CD4-positive, CD25-positive, alpha-beta regulatory T cell (primary cell): ENCODE data around the gene ATF7IP2. TPM values are rescaled to one million over a fixed set of nuclear protein-coding genes. Genes with fewer than 3 reads are reported as not detected.
A peak's percentile ranks its signal among the peaks of the same experiment; 100 is the strongest.
"Not testable (repeated sequence)": the region's sequence is repeated elsewhere in the genome, so short reads cannot be mapped to it uniquely, and the experiment has no call there.

ENCODE experiments used
- ATAC-seq, 2 donors: fragments of 150-1000 bp; cut with Tn5 transposase; one replicate each; pipeline ENCODE4 v1.10.0; 2021; ENCODE audit warnings: low read depth in 2 of 2, moderate number of reproducible peaks in 2 of 2, moderate library complexity in 1 of 2
- DNase-seq, 3 donors: peaks; one replicate each; pipeline versions ENCODE4 v3.0.0 to v3.0.0-alpha.2; 2012 to 2022; ENCODE audit warnings: mixed read lengths in 1 of 3
- H3K27ac ChIP-seq: one replicate; pipeline ENCODE4 v1.7.0; 2013; ENCODE audit warnings: mild to moderate bottlenecking, low read length; ENCODE audit not compliant: insufficient read depth, poor library complexity, severe bottlenecking
- H3K27me3 ChIP-seq: one replicate; pipeline ENCODE4 v1.7.0; 2013; ENCODE audit warnings: low read length; ENCODE audit not compliant: control insufficient read depth, insufficient read depth
- H3K36me3 ChIP-seq: one replicate; pipeline ENCODE4 v1.7.0; 2013; ENCODE audit warnings: mild to moderate bottlenecking, low read length, moderate library complexity; ENCODE audit not compliant: control insufficient read depth, insufficient read depth
- H3K4me1 ChIP-seq: 2 replicates; pipeline ENCODE4 v1.7.0; 2013; ENCODE audit warnings: mild to moderate bottlenecking, low read length; ENCODE audit not compliant: insufficient read depth, control insufficient read depth, poor library complexity, severe bottlenecking
- H3K4me3 ChIP-seq: one replicate; pipeline ENCODE4 v1.7.0; 2013; ENCODE audit warnings: low read depth, mild to moderate bottlenecking, low read length, moderate library complexity
- H3K9me3 ChIP-seq, 2 experiments: 1 replicate in 1 of 2; 2 replicates in 1 of 2; pipeline ENCODE4 v1.7.0; 2013; ENCODE audit warnings: low read length in 2 of 2, mild to moderate bottlenecking in 1 of 2, moderate library complexity in 1 of 2; ENCODE audit not compliant: control insufficient read depth in 2 of 2
- H3K27ac Mint-ChIP-seq, 3 donors: one replicate each; pipeline ENCODE4 v1.8.0; 2020 to 2022; ENCODE audit warnings: mild to moderate bottlenecking in 3 of 3, mixed read lengths in 3 of 3, moderate library complexity in 2 of 3
- H3K27me3 Mint-ChIP-seq: one replicate; pipeline ENCODE4 v1.8.0; 2022; ENCODE audit warnings: mild to moderate bottlenecking, mixed read lengths
- H3K36me3 Mint-ChIP-seq: one replicate; pipeline ENCODE4 v1.8.0; 2020; ENCODE audit warnings: mixed read lengths
- H3K4me1 Mint-ChIP-seq, 4 donors: one replicate each; pipeline ENCODE4 v1.8.0; 2020 to 2022; ENCODE audit warnings: mixed read lengths in 4 of 4, mild to moderate bottlenecking in 1 of 4
- H3K4me3 Mint-ChIP-seq, 4 donors: one replicate each; pipeline ENCODE4 v1.8.0; 2020 to 2022; ENCODE audit warnings: mild to moderate bottlenecking in 4 of 4, mixed read lengths in 4 of 4, moderate library complexity in 3 of 4
- H3K9me3 Mint-ChIP-seq, 7 donors: one replicate each; pipeline ENCODE4 v1.8.0; 2020 to 2022; ENCODE audit warnings: mixed read lengths in 7 of 7, mild to moderate bottlenecking in 3 of 7, moderate library complexity in 2 of 7
- polyA plus RNA-seq, 4 donors: library from polyadenylated mRNA; unstranded; fragments of 300-500 nt; fragmentation: Illumina TruSeq; gene quantifications; one replicate each; pipeline ENCODE4 v1.2.3, GENCODE V29; 2021
- total RNA-seq: library from RNA; stranded (reverse); gene quantifications from one replicate; pipeline ENCODE4 v1.2.3, GENCODE V29; 2022

The ATF7IP2 gene, protein sequence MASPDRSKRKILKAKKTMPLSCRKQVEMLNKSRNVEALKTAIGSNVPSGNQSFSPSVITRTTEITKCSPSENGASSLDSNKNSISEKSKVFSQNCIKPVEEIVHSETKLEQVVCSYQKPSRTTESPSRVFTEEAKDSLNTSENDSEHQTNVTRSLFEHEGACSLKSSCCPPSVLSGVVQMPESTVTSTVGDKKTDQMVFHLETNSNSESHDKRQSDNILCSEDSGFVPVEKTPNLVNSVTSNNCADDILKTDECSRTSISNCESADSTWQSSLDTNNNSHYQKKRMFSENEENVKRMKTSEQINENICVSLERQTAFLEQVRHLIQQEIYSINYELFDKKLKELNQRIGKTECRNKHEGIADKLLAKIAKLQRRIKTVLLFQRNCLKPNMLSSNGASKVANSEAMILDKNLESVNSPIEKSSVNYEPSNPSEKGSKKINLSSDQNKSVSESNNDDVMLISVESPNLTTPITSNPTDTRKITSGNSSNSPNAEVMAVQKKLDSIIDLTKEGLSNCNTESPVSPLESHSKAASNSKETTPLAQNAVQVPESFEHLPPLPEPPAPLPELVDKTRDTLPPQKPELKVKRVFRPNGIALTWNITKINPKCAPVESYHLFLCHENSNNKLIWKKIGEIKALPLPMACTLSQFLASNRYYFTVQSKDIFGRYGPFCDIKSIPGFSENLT
- 94.5 TPM for total RNA-seq
- polyA plus RNA-seq, result 100 to 1,000 TPM in 1 of 4 donors, 10 to 100 TPM in 3; 47.6 to 114 (median 88.3) TPM

DNA sequence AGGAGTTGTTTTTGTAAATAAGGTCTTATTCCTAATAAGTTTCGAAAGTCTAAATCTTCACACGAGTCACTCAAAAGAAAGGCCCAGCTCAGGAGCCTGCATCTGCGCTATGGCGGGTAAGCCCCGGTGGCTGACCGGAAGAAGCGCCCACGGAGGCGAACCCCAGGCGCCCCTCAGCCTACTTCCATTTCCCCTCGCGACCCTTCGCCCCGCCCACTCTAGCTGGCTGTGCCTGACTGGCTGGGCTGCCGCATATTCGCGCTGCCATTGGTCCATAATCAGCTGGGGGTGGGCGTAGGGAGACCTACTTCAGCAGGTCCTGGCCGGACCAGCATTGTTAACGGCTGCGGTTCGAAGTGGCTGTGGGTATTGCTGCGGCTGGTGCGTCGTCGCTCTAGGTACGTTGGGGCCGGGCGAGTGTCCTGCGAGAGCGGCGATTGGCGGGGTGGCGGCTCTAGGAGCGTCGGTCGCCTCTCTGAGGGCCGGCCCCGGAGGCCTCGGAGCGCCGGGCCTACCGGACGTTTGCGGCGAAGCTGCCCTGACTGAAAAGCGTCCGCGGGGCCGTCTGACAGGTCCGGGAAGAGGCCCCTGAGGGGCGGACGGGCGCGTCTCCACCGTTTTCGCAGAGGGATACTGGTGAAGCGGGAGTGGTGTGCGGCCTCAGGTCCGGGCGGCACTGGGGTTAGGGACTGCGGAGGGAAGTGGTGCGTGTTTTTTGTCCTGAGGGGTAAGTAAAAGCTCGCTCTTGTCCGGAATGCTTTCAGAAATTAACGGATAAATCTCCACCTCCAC lies at the start of gene ATF7IP2:
TSS of gene ATF7IP2 (plus strand) at position 337 of the 792 bp plus-strand sequence. CDS start 44,560 bp downstream, outside the sequence.
- H3K27me3 Mint-ChIP-seq, result peaks cover 20% of the 10 kb centered on the region
- no peaks in the 10 kb centered on the region for H3K27me3 ChIP-seq
- peak within 1 kb of the TSS; percentile 63 for H3K27ac ChIP-seq
- no peaks in the 10 kb centered on the region for H3K36me3 ChIP-seq
- peaks cover 0 to 4% (median 0%) of the 10 kb centered on the region in 7 donors for H3K9me3 Mint-ChIP-seq
- H3K4me3 ChIP-seq, result peak within 1 kb of the TSS; percentile 94
- peaks cover 18% of the 10 kb centered on the region for H3K4me1 ChIP-seq
- peak within 1 kb of the TSS; percentile 87 to 98 (median 98) for H3K27ac Mint-ChIP-seq
- peak; percentile 95 to 97 for ATAC-seq
- peak; percentile 78 to 92 (median 84) for DNase-seq
- peak within 1 kb of the TSS; percentile 98 to 99 (median 98) for H3K4me3 Mint-ChIP-seq
- peaks cover 12% of the 10 kb centered on the region for H3K36me3 Mint-ChIP-seq
- H3K9me3 ChIP-seq, result no peaks in the 10 kb centered on the region
- peaks cover 31 to 51% (median 39%) of the 10 kb centered on the region in 4 donors for H3K4me1 Mint-ChIP-seq

DNA sequence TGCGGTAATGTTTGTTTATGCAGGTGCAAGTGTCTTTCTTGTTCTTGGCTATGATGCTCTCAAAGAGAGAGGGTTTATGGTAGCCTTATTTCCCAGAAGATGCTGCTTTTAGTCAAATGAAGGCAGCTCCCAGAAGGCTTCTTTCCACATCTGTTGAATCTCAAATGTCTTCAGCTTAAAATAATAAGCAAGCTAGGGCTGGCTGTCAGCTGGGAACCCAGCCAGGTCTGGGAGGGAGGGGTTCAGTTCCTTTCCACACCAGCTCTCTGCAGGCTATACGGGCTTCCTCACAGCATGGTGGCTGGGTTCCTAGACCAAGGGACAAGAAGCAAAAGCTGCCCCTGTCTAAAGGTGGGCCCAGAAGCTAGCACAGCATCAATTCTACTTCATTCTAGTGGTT lies 47.4 kb upstream of the ATF7IP2 start:
- Mint-ChIP-seq H3K4me3 (no peak overlapping the region), H3K27ac (no peak overlapping the region), H3K36me3 (peaks cover 8% of the 10 kb centered on the region), H3K4me1 (peaks cover 4 to 26% (median 12%) of the 10 kb centered on the region in 4 donors), H3K27me3 (peaks cover 5% of the 10 kb centered on the region), H3K9me3 (peaks cover 4 to 31% (median 16%) of the 10 kb centered on the region in 7 donors)
- Histone ChIP-seq H3K4me1 (peaks cover 12% of the 10 kb centered on the region), H3K9me3 (peaks cover 20 to 36% of the 10 kb centered on the region in 2 experiments), H3K4me3 (no peak overlapping the region), H3K27me3 (no peaks in the 10 kb centered on the region), H3K36me3 (no peaks in the 10 kb centered on the region), H3K27ac (no peak overlapping the region)
- ATAC-seq (no peak), DNase-seq (no peak)

DNA sequence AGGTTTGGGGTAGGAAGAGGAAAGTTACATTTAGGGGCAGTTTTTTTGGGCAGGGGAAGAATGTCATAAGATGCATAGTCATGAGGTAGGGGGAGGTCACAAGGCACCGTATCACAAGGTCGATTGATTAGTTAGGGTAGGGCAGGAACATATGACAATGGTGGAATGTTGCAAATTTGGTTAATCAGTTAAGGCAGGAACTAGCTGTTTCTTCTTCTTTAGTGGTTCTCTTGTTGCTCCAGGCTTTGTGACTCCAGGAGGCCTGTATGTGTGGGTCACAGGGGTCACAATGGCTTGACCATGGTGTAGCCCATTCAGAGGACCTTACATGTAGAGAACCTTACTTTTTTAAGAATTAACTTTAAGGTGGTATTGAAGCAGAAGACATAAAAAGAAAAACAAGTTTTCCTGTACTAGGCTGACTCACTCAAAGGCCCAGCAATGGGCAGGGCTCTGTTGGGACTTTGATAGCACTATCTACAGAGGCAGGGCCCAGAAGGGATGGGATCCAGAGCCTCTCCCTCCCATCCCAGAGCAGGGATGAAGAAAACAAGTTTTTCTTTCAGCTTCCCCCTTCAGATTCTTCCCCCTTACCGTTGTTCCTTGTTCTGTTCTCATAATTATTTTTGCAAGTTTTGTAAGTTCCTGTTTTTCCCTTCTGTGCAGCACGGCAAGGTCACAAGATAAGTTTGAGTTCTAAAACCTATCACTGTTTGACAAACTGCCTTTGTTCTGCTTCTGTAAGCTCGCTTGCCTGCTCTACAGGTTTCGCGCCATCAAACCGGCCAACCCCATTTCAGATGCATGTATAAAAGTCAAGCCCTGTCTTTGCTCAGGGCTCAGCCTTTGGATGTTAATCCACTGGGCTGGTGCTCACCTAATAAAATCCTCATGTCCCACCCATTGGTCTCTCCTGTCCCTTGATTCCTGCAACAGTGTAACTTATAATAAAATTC lies 45.8 kb upstream of the ATF7IP2 start:
- peaks cover 4 to 37% (median 16%) of the 10 kb centered on the region in 7 donors for H3K9me3 Mint-ChIP-seq
- DNase-seq, result no peak

DNA sequence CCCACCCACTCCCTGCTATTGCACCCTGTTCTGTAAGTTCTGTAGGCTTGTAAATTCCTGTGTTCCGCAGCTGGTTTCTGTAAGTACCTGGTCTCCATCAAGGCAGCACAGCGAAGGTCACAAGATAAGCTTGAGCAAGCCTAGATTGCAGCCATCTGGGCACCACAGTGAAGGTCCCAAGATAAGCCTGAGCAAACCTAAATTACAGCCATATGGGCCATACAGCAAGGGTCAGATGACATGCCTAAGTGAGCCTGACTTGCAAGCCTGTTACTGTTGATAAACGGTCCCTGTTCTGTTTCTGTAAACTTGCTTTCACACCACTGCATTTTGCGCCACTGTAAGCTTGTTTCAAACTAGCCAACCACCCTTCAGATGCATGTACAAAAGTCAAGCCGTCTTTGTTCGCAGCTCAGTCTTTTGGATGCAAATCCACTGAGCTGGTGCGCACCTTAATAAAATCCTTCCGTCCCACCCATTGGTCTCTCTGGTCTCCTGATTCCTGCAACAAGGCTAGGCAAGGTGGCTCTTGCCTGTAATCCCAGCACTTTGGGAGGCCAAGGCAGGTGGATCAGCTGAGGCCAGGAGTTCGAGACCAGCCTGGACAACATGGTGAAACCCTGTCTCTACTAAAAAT lies 42.6 kb upstream of the ATF7IP2 start:
- peaks cover 0 to 4% (median 2%) of the 10 kb centered on the region in 4 donors for H3K4me1 Mint-ChIP-seq
- peaks cover 4% of the 10 kb centered on the region for H3K36me3 Mint-ChIP-seq
- no peak for ATAC-seq
- no peaks in the 10 kb centered on the region for H3K36me3 ChIP-seq
- H3K27me3 Mint-ChIP-seq, result peaks cover 9% of the 10 kb centered on the region
- peaks cover 2 to 44% (median 20%) of the 10 kb centered on the region in 7 donors for H3K9me3 Mint-ChIP-seq
- H3K4me3 ChIP-seq, result no peak overlapping the region
- no peaks in the 10 kb centered on the region for H3K4me1 ChIP-seq
- no peak overlapping the region for H3K4me3 Mint-ChIP-seq
- H3K27me3 ChIP-seq, result no peaks in the 10 kb centered on the region
- H3K27ac ChIP-seq, result no peak overlapping the region
- DNase-seq, result no peak
- H3K27ac Mint-ChIP-seq, result no peak overlapping the region
- H3K9me3 ChIP-seq, result peaks cover 20 to 38% of the 10 kb centered on the region in 2 experiments

More for the DNA sequence above, 45.8 kb upstream of the ATF7IP2 start:
- no peaks in the 10 kb centered on the region for H3K4me1 ChIP-seq
- no peaks in the 10 kb centered on the region for H3K27me3 ChIP-seq
- Mint-ChIP-seq H3K27me3 (peaks cover 5% of the 10 kb centered on the region), H3K4me1 (peaks cover 0 to 12% (median 3%) of the 10 kb centered on the region in 4 donors), H3K4me3 (peak overlapping the region in 1 of 4 donors; percentile 24), H3K27ac (peak overlapping the region in 1 of 3 donors; percentile 60), H3K36me3 (peaks cover 4% of the 10 kb centered on the region)
- H3K27ac ChIP-seq, result no peak overlapping the region
- H3K9me3 ChIP-seq, result peaks cover 20 to 38% of the 10 kb centered on the region in 2 experiments
- no peak for ATAC-seq
- H3K4me3 ChIP-seq, result no peak overlapping the region
- H3K36me3 ChIP-seq, result no peaks in the 10 kb centered on the region

DNA sequence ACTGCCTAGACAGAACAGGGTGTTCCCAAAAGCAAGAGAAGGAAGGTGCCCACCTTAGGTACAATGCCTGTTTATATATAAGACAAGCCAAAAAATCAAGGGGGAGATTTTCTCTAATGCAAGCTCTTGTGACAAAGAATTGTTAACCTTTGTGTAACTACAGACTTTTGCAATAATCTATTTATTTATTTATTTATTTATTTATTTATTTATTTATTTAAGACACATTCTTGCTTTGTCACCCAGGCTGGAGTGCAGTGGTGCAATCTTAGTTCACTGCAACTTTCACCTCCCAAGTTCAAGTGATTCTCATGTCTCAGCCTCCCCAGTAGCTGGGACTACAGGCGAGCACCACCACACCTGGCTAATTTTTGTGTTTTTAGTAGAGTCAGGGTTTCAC lies 41.2 kb upstream of the ATF7IP2 start:
- H3K27ac ChIP-seq, H3K4me3 ChIP-seq, H3K4me1 ChIP-seq, H3K4me3 Mint-ChIP-seq, H3K36me3 Mint-ChIP-seq, H3K27me3 Mint-ChIP-seq, H3K27me3 ChIP-seq, H3K27ac Mint-ChIP-seq, H3K36me3 ChIP-seq, ATAC-seq, DNase-seq, H3K4me1 Mint-ChIP-seq: not testable (repeated sequence)
- peaks cover 17 to 37% of the 10 kb centered on the region in 2 experiments for H3K9me3 ChIP-seq
- peaks cover 2 to 40% (median 15%) of the 10 kb centered on the region in 7 donors for H3K9me3 Mint-ChIP-seq

DNA sequence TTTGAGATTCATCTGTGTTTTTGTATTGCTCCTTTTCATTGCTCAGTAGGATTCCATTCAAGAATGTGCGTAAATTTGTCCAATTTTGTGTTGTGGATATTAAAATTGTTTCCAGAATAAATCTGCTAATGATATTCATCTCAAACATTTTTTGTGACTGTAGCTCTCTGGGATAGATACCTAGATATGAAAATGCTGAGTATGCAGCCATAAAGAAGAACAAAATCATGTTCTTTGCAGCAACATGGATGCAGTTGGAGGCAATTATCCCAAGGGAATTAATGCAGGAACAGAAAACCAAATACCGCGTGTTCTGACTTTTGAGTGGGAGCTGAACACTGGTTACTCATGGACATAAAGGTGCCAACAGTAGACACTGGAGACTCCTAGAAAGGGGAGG lies 40.2 kb upstream of the ATF7IP2 start:
- no peaks in the 10 kb centered on the region for H3K27me3 ChIP-seq
- DNase-seq (no peak), ATAC-seq (no peak)
- peaks cover 13 to 28% of the 10 kb centered on the region in 2 experiments for H3K9me3 ChIP-seq
- peaks cover 0 to 2% (median 0%) of the 10 kb centered on the region in 4 donors for H3K4me1 Mint-ChIP-seq
- H3K36me3 Mint-ChIP-seq, result no peaks in the 10 kb centered on the region
- H3K27me3 Mint-ChIP-seq, result peaks cover 9% of the 10 kb centered on the region
- no peak overlapping the region for H3K4me3 ChIP-seq
- H3K36me3 ChIP-seq, result no peaks in the 10 kb centered on the region
- H3K4me1 ChIP-seq, result no peaks in the 10 kb centered on the region
- H3K27ac ChIP-seq, result no peak overlapping the region
- peaks cover 0 to 33% (median 13%) of the 10 kb centered on the region in 7 donors for H3K9me3 Mint-ChIP-seq
- H3K27ac Mint-ChIP-seq, result peak overlapping the region in 1 of 3 donors; percentile 32
- H3K4me3 Mint-ChIP-seq, result no peak overlapping the region
